HepG2 (cell line): ENCODE measurements around the gene TAF1B. TPM values are rescaled to one million over a fixed set of nuclear protein-coding genes. Genes with fewer than 3 reads are reported as not detected.

ENCODE experiments used
- BCL3 ChIP-seq: sonication (generic); formaldehyde crosslinking; IDR thresholded peaks from 2 replicates; pipeline ENCODE4 v1.5.1; 2020; ENCODE audit warnings: mild to moderate bottlenecking, missing genetic modification reagents, moderate library complexity
- ERF ChIP-seq: IDR thresholded peaks from 2 replicates; pipeline ENCODE4 v1.6.1; 2018; ENCODE audit warnings: missing biosample characterization, missing genetic modification reagents
- ESRRA ChIP-seq: sonication (generic); formaldehyde crosslinking; IDR thresholded peaks from 2 replicates; pipeline ENCODE4 v1.5.1; 2020; ENCODE audit warnings: mild to moderate bottlenecking, low read depth, missing genetic modification reagents
- ETV6 ChIP-seq: sonication (generic); formaldehyde crosslinking; conservative IDR thresholded peaks from 2 replicates; pipeline ENCODE4 v1.4.0; 2020; ENCODE audit warnings: missing genetic modification reagents
- FOXP1 ChIP-seq, 2 experiments: fragments of 450-650 bp in 1 of 2; IDR thresholded peaks; 2 replicates each; pipeline ENCODE4 v1.6.1; 2017 to 2018; ENCODE audit warnings: antibody characterized with exemption in 1 of 2
- GATA4 ChIP-seq: sonication (generic); IDR thresholded peaks from 2 replicates; pipeline ENCODE4 v1.6.1; 2016; ENCODE audit warnings: antibody characterized with exemption, low read depth, borderline replicate concordance
- GATAD2A ChIP-seq: IDR thresholded peaks from 2 replicates; pipeline ENCODE4 v1.6.1; 2016
- GMEB2 ChIP-seq: IDR thresholded peaks from 2 replicates; pipeline ENCODE4 v1.6.1; 2016; ENCODE audit warnings: missing biosample characterization, missing genetic modification reagents, low read depth
- HDAC2 ChIP-seq: sonication (generic); formaldehyde crosslinking; IDR thresholded peaks from 2 replicates; pipeline ENCODE4 v1.4.0; 2020; ENCODE audit warnings: missing genetic modification reagents
- JARID2 ChIP-seq: sonication (generic); formaldehyde crosslinking; IDR thresholded peaks from 2 replicates; pipeline ENCODE4 v1.8.1; 2023; ENCODE audit warnings: missing genetic modification reagents, inconsistent platforms; ENCODE audit not compliant: insufficient replicate concordance
- NFATC3 ChIP-seq: sonication (generic); formaldehyde crosslinking; IDR thresholded peaks from 2 replicates; pipeline ENCODE4 v1.5.1; 2020; ENCODE audit warnings: mild to moderate bottlenecking, missing genetic modification reagents
- NR2F1 ChIP-seq, 2 experiments: fragments of 450-650 bp in 1 of 2; formaldehyde crosslinking in 1 of 2; IDR thresholded peaks; 2 replicates each; pipeline versions ENCODE4 v1.5.0 to v1.6.1; 2016 to 2020; ENCODE audit warnings: mild to moderate bottlenecking in 1 of 2, missing compliant biosample characterization in 1 of 2, missing genetic modification reagents in 1 of 2, moderate library complexity in 1 of 2
- PHF5A ChIP-seq: IDR thresholded peaks from one replicate; pipeline ENCODE4 v1.6.1; 2018; ENCODE audit warnings: low read depth, missing genetic modification reagents; ENCODE audit not compliant: unreplicated experiment
- TEAD2 ChIP-seq: sonication (generic); formaldehyde crosslinking; IDR thresholded peaks from 2 replicates; pipeline ENCODE4 v1.9.0; 2021; ENCODE audit warnings: missing genetic modification reagents
- THAP8 ChIP-seq: sonication (generic); formaldehyde crosslinking; IDR thresholded peaks from 2 replicates; pipeline ENCODE4 v1.5.1; 2020; ENCODE audit warnings: missing genetic modification reagents, mild to moderate bottlenecking, borderline replicate concordance
- ZBTB33 ChIP-seq: sonication (generic); formaldehyde crosslinking; IDR thresholded peaks from 2 replicates; pipeline ENCODE4 v1.4.0; 2020; ENCODE audit warnings: missing genetic modification reagents
- ZBTB39 ChIP-seq: sonication (generic); formaldehyde crosslinking; IDR thresholded peaks from 2 replicates; pipeline ENCODE4 v1.5.0; 2020; ENCODE audit warnings: missing genetic modification reagents
- ZNF275 ChIP-seq: sonication (generic); formaldehyde crosslinking; IDR thresholded peaks from 2 replicates; pipeline ENCODE4 v1.8.0; 2022; ENCODE audit warnings: missing genetic modification reagents, mild to moderate bottlenecking, inconsistent platforms, borderline replicate concordance
- ZNF501 ChIP-seq: sonication (generic); formaldehyde crosslinking; IDR thresholded peaks from 2 replicates; pipeline ENCODE4 v1.5.1; 2020; ENCODE audit warnings: mild to moderate bottlenecking, moderate library complexity, missing genetic modification reagents
- ZNF530 ChIP-seq: sonication (generic); formaldehyde crosslinking; IDR thresholded peaks from 2 replicates; pipeline ENCODE4 v1.5.0; 2020; ENCODE audit warnings: low read depth, mild to moderate bottlenecking, missing genetic modification reagents
- ZNF557 ChIP-seq: sonication (generic); formaldehyde crosslinking; IDR thresholded peaks from 2 replicates; pipeline ENCODE4 v1.4.0; 2020; ENCODE audit warnings: missing genetic modification reagents
- ZNF878 ChIP-seq: sonication (generic); formaldehyde crosslinking; IDR thresholded peaks from 2 replicates; pipeline ENCODE4 v1.8.1; 2023; ENCODE audit warnings: mild to moderate bottlenecking, missing genetic modification reagents, moderate library complexity
- ZNF879 ChIP-seq: sonication (generic); formaldehyde crosslinking; IDR thresholded peaks from 2 replicates; pipeline ENCODE4 v1.8.1; 2023; ENCODE audit warnings: missing genetic modification reagents
- polyA plus RNA-seq, 8 experiments: library from polyadenylated mRNA; depleted of rRNA in 3 of 8; stranded (reverse) in 7 of 8; unstranded in 1 of 8; fragments of >200 nt; fragmentation: Illumina TruSeq in 4 of 8; extraction: Trizol in 4 of 8; gene quantifications; 2 replicates each; pipeline versions ENCODE4 v1.2.1 to v1.2.3, GENCODE V29; 2011 to 2016; ENCODE audit warnings: low read depth in 4 of 8, missing spikeins in 1 of 8, mixed read lengths in 1 of 8; ENCODE audit not compliant: insufficient read depth in 1 of 8
- total RNA-seq, 5 experiments: library from RNA; depleted of rRNA; stranded (reverse); fragments of >200 nt; fragmentation: Illumina TruSeq; extraction: Trizol; gene quantifications; 2 replicates each; pipeline ENCODE4 v1.2.3, GENCODE V29; 2016; ENCODE audit warnings: low read depth in 1 of 5

The TAF1B gene
- total and polyA plus RNA-seq, 2 of the 13 experiments (the other 11 are each of a cell fraction or from before 2014, with no cell fraction given): 13.3 to 27.7 TPM

GRCh38 chr2:9889812-9890261 is 46.6 kb downstream of the TAF1B start (continued):
- no peak for TF ChIP-seq ZBTB39 (CRISPR knock-in tag)
- peak; percentile 72 for TF ChIP-seq GATAD2A
- TF ChIP-seq FOXP1 (IDR thresholded peaks at IDR 0.05): no peak
- TF ChIP-seq FOXP1 (CRISPR knock-in tag; IDR thresholded peaks at IDR 0.05): peak; percentile 61; the same call in 1 of the 2 replicates
- no peak for TF ChIP-seq ZBTB33 (CRISPR knock-in tag)
- TF ChIP-seq ZNF879 (CRISPR knock-in tag): no peak
- TF ChIP-seq THAP8 (CRISPR knock-in tag): no peak
- TF ChIP-seq ZNF501 (CRISPR knock-in tag): no peak
- TF ChIP-seq GMEB2: no peak
- no peak for TF ChIP-seq ESRRA (CRISPR knock-in tag)
- TF ChIP-seq ETV6 (CRISPR knock-in tag): no peak
- TF ChIP-seq BCL3: no peak
- no peak for TF ChIP-seq NFATC3
- TF ChIP-seq ZNF275 (CRISPR knock-in tag): no peak
- no peak for TF ChIP-seq ZNF530 (CRISPR knock-in tag)
- TF ChIP-seq ERF (CRISPR knock-in tag): no peak
- TF ChIP-seq NR2F1 (CRISPR knock-in tag; IDR thresholded peaks at IDR 0.05): no peak
- TF ChIP-seq HDAC2 (CRISPR knock-in tag): peak; percentile 70; the same call in 1 of the 2 replicates
- no peak for TF ChIP-seq GATA4
- no peak for TF ChIP-seq JARID2
- no peak for TF ChIP-seq PHF5A (CRISPR knock-in tag)
- TF ChIP-seq ZNF878 (CRISPR knock-in tag): no peak
- TF ChIP-seq TEAD2: no peak
- no peak for TF ChIP-seq ZNF557 (CRISPR knock-in tag)
